Measurements from ENCODE around the gene SFTPB.

The SFTPB gene

DNA sequence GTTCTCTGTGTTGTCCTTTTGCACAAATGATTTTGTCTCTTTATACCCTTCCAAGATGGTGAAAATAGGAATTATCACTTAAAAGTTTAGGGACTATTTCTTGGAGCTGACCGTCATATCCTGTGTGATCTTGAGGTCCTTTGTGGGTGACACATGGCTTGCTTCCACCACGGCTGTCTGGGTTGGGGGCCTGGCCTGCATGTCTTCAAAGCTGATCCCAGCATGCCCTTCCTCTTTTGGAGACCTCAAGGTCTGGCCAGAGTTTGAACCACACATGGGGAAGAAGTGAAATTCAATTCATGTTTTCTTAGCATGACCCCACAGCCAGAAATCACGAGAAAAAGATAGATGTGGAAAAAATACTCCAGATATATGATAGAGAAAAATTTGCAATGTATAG, 14.0 kb downstream of the SFTPB start:
- Histone ChIP-seq H3K9me3 (ENCODE audit: control insufficient read depth, insufficient read depth, low read depth, low read length) (no peaks in the 10 kb centered on the region), H3K27me3 (ENCODE audit: control insufficient read depth, insufficient read depth, low read length) (no peaks in the 10 kb centered on the region), H3K36me3 (ENCODE audit: control insufficient read depth, insufficient read depth, low read length) (peaks cover 49% of the 10 kb centered on the region), H3K9ac (ENCODE audit: low read length) (no peak overlapping the region), H3K27ac (ENCODE audit: low read depth, low read length) (no peak overlapping the region), H3K4me1 (ENCODE audit: control insufficient read depth, insufficient read depth, low read length) (0 out of 2 replicates have a peak, but pooled peaks cover 2% of the 10 kb centered on the region), H3K4me3 (ENCODE audit: low read depth, low read length) (no peak overlapping the region)

DNA sequence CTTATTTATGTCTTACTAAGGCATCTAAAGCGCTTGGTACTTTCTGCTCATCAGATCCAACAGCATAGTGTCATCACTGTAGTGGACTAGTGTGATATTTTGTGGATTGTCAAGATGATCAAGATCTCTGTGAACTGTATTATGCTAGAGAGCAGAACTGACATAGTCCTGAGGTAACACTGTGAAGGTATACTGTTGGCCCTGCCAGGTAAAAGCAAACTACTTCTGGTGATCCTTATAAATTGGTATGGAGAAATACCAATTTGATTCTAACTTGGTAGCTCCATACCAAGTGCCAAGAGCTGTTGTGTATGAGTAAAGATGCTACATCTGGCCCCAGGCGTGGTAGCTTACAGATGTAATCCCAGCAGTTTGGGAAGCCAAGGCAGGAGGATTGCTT, 15.9 kb downstream of the SFTPB start:
- H3K4me3 ChIP-seq (ENCODE audit: low read depth, low read length) = no peak overlapping the region
- H3K9me3 ChIP-seq (ENCODE audit: control insufficient read depth, insufficient read depth, low read depth, low read length) = no peaks in the 10 kb centered on the region
- no peaks in the 10 kb centered on the region for H3K27me3 ChIP-seq (ENCODE audit: control insufficient read depth, insufficient read depth, low read length)
- H3K9ac ChIP-seq (ENCODE audit: low read length) = no peak overlapping the region
- peaks cover 66% of the 10 kb centered on the region for H3K36me3 ChIP-seq (ENCODE audit: control insufficient read depth, insufficient read depth, low read length)
- no peak overlapping the region for H3K27ac ChIP-seq (ENCODE audit: low read depth, low read length)
- 0 out of 2 replicates have a peak, but pooled peaks cover 2% of the 10 kb centered on the region for H3K4me1 ChIP-seq (ENCODE audit: control insufficient read depth, insufficient read depth, low read length)

DNA sequence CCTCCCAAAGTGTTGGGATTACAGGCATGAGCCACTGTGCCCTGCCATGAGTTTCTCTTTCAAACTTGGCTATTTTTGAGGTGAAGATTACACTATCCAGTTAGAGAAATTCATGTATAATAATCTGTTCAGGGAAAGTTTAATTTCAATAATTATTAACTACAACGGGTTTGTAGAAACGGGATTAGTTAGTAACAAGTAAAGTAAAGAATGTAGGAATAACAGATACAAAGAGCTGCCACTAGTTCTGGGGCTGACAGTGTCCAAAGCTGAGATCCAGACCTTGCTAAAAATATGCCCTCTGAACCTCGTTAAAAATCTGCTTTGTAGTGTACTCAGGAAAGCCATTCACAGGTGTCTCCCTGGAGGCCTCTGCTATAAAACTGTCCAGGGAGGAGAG, 16.9 kb downstream of the SFTPB start:
- H3K36me3 ChIP-seq (ENCODE audit: control insufficient read depth, insufficient read depth, low read length) = peaks cover 72% of the 10 kb centered on the region
- no peak overlapping the region for H3K27ac ChIP-seq (ENCODE audit: low read depth, low read length)
- H3K9ac ChIP-seq (ENCODE audit: low read length) = no peak overlapping the region
- H3K4me3 ChIP-seq (ENCODE audit: low read depth, low read length) = no peak overlapping the region
- H3K9me3 ChIP-seq (ENCODE audit: control insufficient read depth, insufficient read depth, low read depth, low read length) = no peaks in the 10 kb centered on the region
- H3K27me3 ChIP-seq (ENCODE audit: control insufficient read depth, insufficient read depth, low read length) = no peaks in the 10 kb centered on the region
- 0 out of 2 replicates have a peak, but pooled peaks cover 2% of the 10 kb centered on the region for H3K4me1 ChIP-seq (ENCODE audit: control insufficient read depth, insufficient read depth, low read length)

DNA sequence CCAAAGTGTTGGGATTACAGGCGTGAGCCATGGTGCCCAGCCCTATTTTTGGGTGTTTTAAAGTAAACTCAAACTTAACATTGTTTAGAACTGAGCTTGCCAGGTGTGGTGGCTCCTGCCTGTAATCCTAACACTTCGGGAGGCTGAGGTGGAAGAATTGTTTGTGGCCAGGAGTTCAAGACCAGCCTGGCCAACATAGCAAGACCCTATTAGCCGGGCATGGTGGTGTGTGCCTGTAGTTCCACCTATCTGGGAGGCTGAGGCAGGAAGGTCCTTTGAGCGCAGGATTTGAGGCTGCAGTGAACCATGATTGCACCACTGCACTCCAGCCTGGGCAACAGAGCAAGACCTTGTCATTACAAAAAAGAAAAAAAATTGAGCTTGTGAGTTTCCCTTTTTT, 17.5 kb downstream of the SFTPB start:
- H3K27me3 ChIP-seq (ENCODE audit: control insufficient read depth, insufficient read depth, low read length) = no peaks in the 10 kb centered on the region
- H3K4me1 ChIP-seq (ENCODE audit: control insufficient read depth, insufficient read depth, low read length) = 0 out of 2 replicates have a peak, but pooled peaks cover 2% of the 10 kb centered on the region
- H3K36me3 ChIP-seq (ENCODE audit: control insufficient read depth, insufficient read depth, low read length) = peaks cover 74% of the 10 kb centered on the region
- no peak overlapping the region for H3K9ac ChIP-seq (ENCODE audit: low read length)
- no peak overlapping the region for H3K4me3 ChIP-seq (ENCODE audit: low read depth, low read length)
- H3K27ac ChIP-seq (ENCODE audit: low read depth, low read length) = no peak overlapping the region
- no peaks in the 10 kb centered on the region for H3K9me3 ChIP-seq (ENCODE audit: control insufficient read depth, insufficient read depth, low read depth, low read length)

DNA sequence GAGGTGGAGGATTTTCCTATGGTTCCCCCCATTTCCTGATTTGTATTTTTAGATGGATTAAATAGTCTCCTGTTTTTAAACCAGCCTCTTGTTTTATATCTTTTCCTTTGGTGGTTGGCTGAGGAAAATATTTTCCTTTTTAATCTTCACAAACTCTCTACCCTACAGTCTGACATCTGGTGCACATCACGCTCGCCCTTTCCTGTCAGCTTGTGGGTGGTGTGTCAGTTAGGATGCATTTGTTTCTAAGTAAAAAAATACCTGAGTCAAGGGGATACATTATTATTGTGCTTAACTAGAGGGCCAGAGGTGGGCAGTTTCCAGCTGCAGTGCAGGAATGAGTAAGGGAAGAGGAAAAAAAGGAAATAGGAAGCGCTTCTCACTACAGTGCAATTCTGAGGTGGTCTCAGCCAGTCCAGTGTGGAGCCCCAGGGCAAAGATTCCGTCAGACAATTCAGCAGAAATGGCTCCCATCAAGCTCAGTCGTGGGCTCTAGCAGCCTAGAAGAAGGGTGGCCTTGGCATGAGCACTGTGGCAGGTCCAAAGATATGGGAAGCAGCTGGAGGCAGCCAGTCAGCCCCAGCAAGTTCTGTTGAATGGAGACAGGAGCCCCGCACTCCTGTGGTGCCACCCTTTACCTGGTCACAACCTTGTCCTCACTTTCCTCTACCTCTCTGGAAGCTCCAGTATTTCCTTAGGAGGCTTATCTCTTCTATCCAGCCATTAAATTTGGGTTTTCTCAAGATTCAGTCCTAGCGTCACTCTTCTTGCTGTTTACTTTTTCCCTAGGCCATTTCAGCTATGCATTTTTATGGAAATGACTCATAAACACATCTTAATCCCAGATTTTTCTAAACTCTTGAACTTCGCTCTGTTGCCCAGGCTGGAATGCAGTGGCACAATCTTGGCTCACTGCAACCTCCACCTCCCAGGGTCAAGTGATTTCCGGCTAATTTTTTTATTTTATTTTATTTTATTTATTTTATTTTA, 18.5 kb downstream of the SFTPB start:
- 0 out of 2 replicates have a peak, but pooled peaks cover 2% of the 10 kb centered on the region for H3K4me1 ChIP-seq (ENCODE audit: control insufficient read depth, insufficient read depth, low read length)
- no peak overlapping the region for H3K27ac ChIP-seq (ENCODE audit: low read depth, low read length)
- H3K9me3 ChIP-seq (ENCODE audit: control insufficient read depth, insufficient read depth, low read depth, low read length) = no peaks in the 10 kb centered on the region
- no peak overlapping the region for H3K9ac ChIP-seq (ENCODE audit: low read length)
- H3K36me3 ChIP-seq (ENCODE audit: control insufficient read depth, insufficient read depth, low read length) = peaks cover 84% of the 10 kb centered on the region
- H3K27me3 ChIP-seq (ENCODE audit: control insufficient read depth, insufficient read depth, low read length) = no peaks in the 10 kb centered on the region
- no peak overlapping the region for H3K4me3 ChIP-seq (ENCODE audit: low read depth, low read length)

DNA sequence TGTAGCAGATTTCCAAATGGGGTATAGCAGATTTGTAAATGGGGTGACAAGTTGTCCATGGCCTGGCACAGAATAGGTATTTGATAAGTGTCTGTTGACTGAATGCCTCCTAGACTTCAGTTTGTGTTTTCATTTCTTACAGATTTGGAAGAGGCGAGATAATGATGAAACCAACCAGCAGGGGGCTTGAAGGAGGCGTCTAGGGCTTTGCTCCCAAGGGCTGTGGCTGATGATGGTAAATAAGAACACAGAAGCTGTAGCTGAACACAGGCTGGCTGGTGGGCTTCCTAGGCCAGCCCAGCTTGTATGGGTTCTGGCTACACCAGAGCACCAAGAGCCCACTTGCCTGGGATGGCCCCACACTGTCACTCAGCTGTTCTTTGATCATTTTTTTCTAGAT, 19.4 kb downstream of the SFTPB start:
- no peak overlapping the region for H3K27ac ChIP-seq (ENCODE audit: low read depth, low read length)
- no peaks in the 10 kb centered on the region for H3K4me1 ChIP-seq (ENCODE audit: control insufficient read depth, insufficient read depth, low read length)
- H3K27me3 ChIP-seq (ENCODE audit: control insufficient read depth, insufficient read depth, low read length) = no peaks in the 10 kb centered on the region
- H3K4me3 ChIP-seq (ENCODE audit: low read depth, low read length) = no peak overlapping the region
- no peaks in the 10 kb centered on the region for H3K9me3 ChIP-seq (ENCODE audit: control insufficient read depth, insufficient read depth, low read depth, low read length)
- no peak overlapping the region for H3K9ac ChIP-seq (ENCODE audit: low read length)
- peaks cover 85% of the 10 kb centered on the region for H3K36me3 ChIP-seq (ENCODE audit: control insufficient read depth, insufficient read depth, low read length)

DNA sequence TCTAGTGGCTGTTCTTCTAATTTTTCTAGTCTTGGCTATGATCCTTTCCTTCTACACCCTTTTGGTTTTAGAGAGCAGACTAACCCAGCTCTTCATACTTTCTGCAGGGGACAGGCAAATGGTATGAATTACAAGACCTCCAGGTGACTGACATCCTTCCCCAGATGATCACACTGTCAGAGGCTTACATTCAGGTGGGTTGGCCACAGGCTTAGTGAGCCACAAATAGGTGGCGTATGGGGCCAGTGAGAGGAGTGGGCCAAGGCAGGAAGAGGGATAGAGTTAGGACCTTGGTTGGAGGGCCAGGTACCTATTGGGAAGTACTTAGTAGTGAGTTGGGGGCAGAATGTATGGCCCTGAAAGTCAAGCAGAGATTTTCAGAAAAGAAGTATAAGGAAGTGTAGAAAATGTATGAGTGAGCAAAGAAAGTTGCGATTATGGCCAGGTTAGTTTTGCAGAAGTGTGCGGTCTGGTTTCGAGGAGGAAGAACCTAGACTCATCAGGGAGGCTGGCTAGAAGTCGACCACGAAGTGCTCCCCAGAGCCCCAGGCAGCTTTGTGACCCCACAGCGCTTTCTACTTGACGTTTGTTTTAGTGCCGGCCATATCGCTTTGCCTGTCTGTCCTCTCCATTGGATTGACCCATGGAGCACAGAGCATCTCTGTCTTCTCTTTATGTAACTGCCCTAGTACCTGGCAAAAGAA, 20.0 kb downstream of the SFTPB start:
- Histone ChIP-seq H3K27me3 (ENCODE audit: control insufficient read depth, insufficient read depth, low read length) (no peaks in the 10 kb centered on the region), H3K4me3 (ENCODE audit: low read depth, low read length) (no peak overlapping the region), H3K9me3 (ENCODE audit: control insufficient read depth, insufficient read depth, low read depth, low read length) (no peaks in the 10 kb centered on the region), H3K9ac (ENCODE audit: low read length) (no peak overlapping the region), H3K27ac (ENCODE audit: low read depth, low read length) (no peak overlapping the region), H3K36me3 (ENCODE audit: control insufficient read depth, insufficient read depth, low read length) (peaks cover 92% of the 10 kb centered on the region), H3K4me1 (ENCODE audit: control insufficient read depth, insufficient read depth, low read length) (no peaks in the 10 kb centered on the region)

DNA sequence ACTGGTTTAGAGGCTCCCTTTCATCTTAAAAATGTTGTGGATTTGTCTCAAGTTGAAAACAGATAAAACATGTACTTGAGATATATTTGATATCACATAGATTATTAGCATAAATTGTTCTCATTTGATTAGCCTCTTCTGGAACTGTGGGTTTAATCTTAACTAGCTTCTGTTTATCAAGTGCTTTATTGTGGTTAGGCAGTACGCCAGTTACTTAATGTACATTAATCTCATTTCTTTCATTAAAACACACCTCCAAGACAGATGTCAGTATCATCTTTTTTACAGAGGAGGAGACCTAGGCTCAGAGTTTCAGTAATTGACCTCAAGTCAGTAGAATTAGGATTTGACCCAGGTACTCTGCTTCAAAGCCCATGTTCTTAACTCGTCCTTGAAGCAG, 21.8 kb downstream of the SFTPB start:
- no peak overlapping the region for H3K4me3 ChIP-seq (ENCODE audit: low read depth, low read length)

DNA sequence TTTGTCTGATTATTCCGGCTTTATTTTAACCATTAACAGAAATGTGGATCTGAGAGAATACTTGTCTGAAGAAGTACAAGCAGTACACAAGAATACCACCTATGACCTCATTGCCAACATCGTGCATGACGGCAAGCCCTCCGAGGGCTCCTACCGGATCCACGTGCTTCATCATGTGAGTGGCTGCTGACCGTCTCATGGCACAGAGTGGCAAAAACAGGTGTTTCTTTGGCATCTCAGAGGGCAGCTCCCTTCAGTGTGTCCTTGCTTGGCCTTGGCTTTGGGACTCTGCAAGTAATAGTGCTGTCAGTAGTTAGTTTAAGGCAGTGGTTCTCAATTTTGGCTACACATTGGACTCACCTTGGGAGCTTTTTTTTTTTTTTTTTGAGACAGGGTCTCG, 23.1 kb downstream of the SFTPB start:
- Histone ChIP-seq H3K9me3 (ENCODE audit: control insufficient read depth, insufficient read depth, low read depth, low read length) (no peaks in the 10 kb centered on the region), H3K27me3 (ENCODE audit: control insufficient read depth, insufficient read depth, low read length) (no peaks in the 10 kb centered on the region), H3K27ac (ENCODE audit: low read depth, low read length) (no peak overlapping the region), H3K4me1 (ENCODE audit: control insufficient read depth, insufficient read depth, low read length) (no peaks in the 10 kb centered on the region), H3K9ac (ENCODE audit: low read length) (no peak overlapping the region), H3K4me3 (ENCODE audit: low read depth, low read length) (no peak overlapping the region), H3K36me3 (ENCODE audit: control insufficient read depth, insufficient read depth, low read length) (peaks cover 98% of the 10 kb centered on the region)

More for the DNA sequence above, 21.8 kb downstream of the SFTPB start:
- Histone ChIP-seq H3K9me3 (ENCODE audit: control insufficient read depth, insufficient read depth, low read depth, low read length) (no peaks in the 10 kb centered on the region), H3K27me3 (ENCODE audit: control insufficient read depth, insufficient read depth, low read length) (no peaks in the 10 kb centered on the region), H3K4me1 (ENCODE audit: control insufficient read depth, insufficient read depth, low read length) (no peaks in the 10 kb centered on the region), H3K36me3 (ENCODE audit: control insufficient read depth, insufficient read depth, low read length) (peaks cover 97% of the 10 kb centered on the region), H3K9ac (ENCODE audit: low read length) (no peak overlapping the region), H3K27ac (ENCODE audit: low read depth, low read length) (no peak overlapping the region)

DNA sequence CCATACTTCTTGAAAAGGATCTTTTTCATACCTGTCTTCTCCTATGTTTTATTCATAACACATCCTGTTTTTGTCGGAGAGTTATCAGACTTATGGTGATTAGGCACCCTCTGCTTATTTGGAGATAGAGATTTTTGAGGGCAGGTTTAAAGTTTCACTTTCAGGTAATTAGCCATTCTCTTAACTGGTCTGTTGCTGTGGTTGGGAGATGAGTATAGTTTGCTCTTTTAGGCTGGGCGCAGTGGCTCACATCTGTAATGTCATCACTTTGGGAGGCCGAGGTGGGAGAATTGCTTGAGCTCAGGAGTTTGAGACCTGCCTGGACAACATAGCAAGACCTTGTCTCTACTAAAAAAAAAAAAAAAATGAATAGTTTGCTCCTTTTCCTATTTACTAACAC, 25.3 kb downstream of the SFTPB start:
- Histone ChIP-seq H3K4me1 (ENCODE audit: control insufficient read depth, insufficient read depth, low read length) (no peaks in the 10 kb centered on the region), H3K9ac (ENCODE audit: low read length) (no peak overlapping the region), H3K27me3 (ENCODE audit: control insufficient read depth, insufficient read depth, low read length) (no peaks in the 10 kb centered on the region), H3K4me3 (ENCODE audit: low read depth, low read length) (no peak overlapping the region), H3K27ac (ENCODE audit: low read depth, low read length) (no peak overlapping the region), H3K36me3 (ENCODE audit: control insufficient read depth, insufficient read depth, low read length) (peaks cover 97% of the 10 kb centered on the region), H3K9me3 (ENCODE audit: control insufficient read depth, insufficient read depth, low read depth, low read length) (no peaks in the 10 kb centered on the region)

DNA sequence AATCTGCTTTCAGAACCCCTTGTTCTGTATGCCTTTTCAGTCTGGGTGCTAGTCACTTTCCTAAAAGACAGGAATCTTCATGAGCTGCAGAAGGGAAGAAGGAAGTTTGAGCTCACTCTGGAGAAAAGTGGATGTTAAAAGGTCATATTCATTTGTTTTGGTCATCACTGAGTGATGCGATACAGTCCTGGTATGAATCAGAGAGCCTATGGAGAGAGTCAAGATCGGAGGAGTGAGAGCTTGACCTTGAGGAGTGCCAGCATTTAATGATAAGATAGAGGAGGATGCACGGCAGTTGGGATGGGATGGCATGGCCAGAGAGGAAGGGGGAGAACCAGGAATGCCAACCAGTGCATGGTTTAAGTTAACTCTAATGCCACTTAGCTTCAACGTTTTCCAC, 32.4 kb downstream of the SFTPB start:
- no peaks in the 10 kb centered on the region for H3K9me3 ChIP-seq (ENCODE audit: control insufficient read depth, insufficient read depth, low read depth, low read length)
- no peak overlapping the region for H3K27ac ChIP-seq (ENCODE audit: low read depth, low read length)
- peaks cover 90% of the 10 kb centered on the region for H3K36me3 ChIP-seq (ENCODE audit: control insufficient read depth, insufficient read depth, low read length)
- no peak overlapping the region for H3K4me3 ChIP-seq (ENCODE audit: low read depth, low read length)
- H3K9ac ChIP-seq (ENCODE audit: low read length) = no peak overlapping the region
- H3K4me1 ChIP-seq (ENCODE audit: control insufficient read depth, insufficient read depth, low read length) = no peaks in the 10 kb centered on the region
- H3K27me3 ChIP-seq (ENCODE audit: control insufficient read depth, insufficient read depth, low read length) = no peaks in the 10 kb centered on the region

Measured in HUES6 (cell line).